Vagina (tissue), 2 donors: ENCODE data around the gene MYL12A. TPM values are rescaled to one million over a fixed set of nuclear protein-coding genes. Genes with fewer than 3 reads are reported as not detected.

Experiments
- DNase-seq, 2 donors: peaks; one replicate each; pipeline ENCODE4 v3.0.0-alpha.2; 2017; ENCODE audit errors: extremely low spot score in 2 of 2
- H3K27ac ChIP-seq: fragments of 200-600 bp; sonication (generic); one replicate; pipeline ENCODE4 v1.5.1; 2019
- H3K27me3 ChIP-seq: fragments of 200-600 bp; sonication (generic); one replicate; pipeline ENCODE4 v1.5.1; 2019
- H3K36me3 ChIP-seq, 2 donors: fragments of 200-600 bp; sonication (generic); one replicate each; pipeline ENCODE4 v1.5.1; 2017 to 2019
- H3K4me1 ChIP-seq: fragments of 200-600 bp; sonication (generic); one replicate; pipeline ENCODE4 v1.5.1; 2019
- H3K4me3 ChIP-seq, 2 donors: fragments of 200-600 bp; sonication (generic); 1 replicate in 1 of 2; 2 replicates in 1 of 2; pipeline ENCODE4 v1.5.1; 2016 to 2019
- H3K9me3 ChIP-seq: fragments of 200-600 bp; sonication (generic); one replicate; pipeline ENCODE4 v1.5.1; 2019
- CTCF ChIP-seq, 3 experiments: fragments of 450-650 bp in 2 of 3; fragments of 200-600 bp in 1 of 3; sonication (generic) in 1 of 3; IDR thresholded peaks; one replicate each; pipeline ENCODE4 v1.5.1; 2017 to 2019; ENCODE audit warnings: antibody characterized with exemption in 3 of 3, mild to moderate bottlenecking in 2 of 3, moderate library complexity in 2 of 3
- POLR2A ChIP-seq, 2 donors: fragments of 450-650 bp; IDR thresholded peaks; one replicate each; pipeline ENCODE4 v1.6.1; 2017; ENCODE audit warnings: antibody characterized with exemption in 2 of 2, mild to moderate bottlenecking in 2 of 2, moderate library complexity in 2 of 2
- POLR2AphosphoS5 ChIP-seq, 2 donors: sonication (generic); formaldehyde crosslinking; IDR thresholded peaks; one replicate each; pipeline ENCODE4 v1.9.0; 2017; ENCODE audit warnings: antibody characterized with exemption in 2 of 2, mild to moderate bottlenecking in 2 of 2, low read depth in 1 of 2; ENCODE audit not compliant: insufficient read depth in 1 of 2
- intact Hi-C: fragments of 100-400 bp; cut with DNase I; formaldehyde crosslinking; loops from one replicate; pipeline ENCODE4 v1.15.1; 2023
- total RNA-seq: library from RNA; depleted of rRNA; stranded (reverse); fragments of >200 nt; gene quantifications from one replicate; pipeline ENCODE4 v1.2.3, GENCODE V29; 2016

MYL12A gene
- total RNA-seq, 1 donor from 2014 or later, result 193 TPM

GRCh38 chr18:3293196-3293951 lies 45.8 kb downstream of the MYL12A start:
- intact Hi-C loops, result no loop called here
- H3K4me3 ChIP-seq, result no peak overlapping the region
- TF ChIP-seq CTCF (IDR thresholded peaks at IDR 0.05) (no peak), POLR2AphosphoS5 (IDR thresholded peaks at IDR 0.05; ENCODE audit: insufficient read depth in 1 of 2, low read depth in 1 of 2) (no peak), POLR2A (IDR thresholded peaks at IDR 0.05) (no peak)
- H3K27me3 ChIP-seq, result no peaks in the 10 kb centered on the region
- no peak overlapping the region for H3K27ac ChIP-seq
- DNase-seq, result no peak
- H3K36me3 ChIP-seq, result no peaks in the 10 kb centered on the region
- no peaks in the 10 kb centered on the region for H3K9me3 ChIP-seq
- peaks cover 11% of the 10 kb centered on the region for H3K4me1 ChIP-seq

- intact Hi-C loops, result no loop called here
- H3K4me1 ChIP-seq, result peaks cover 11% of the 10 kb centered on the region
These were observed 47.0 kb downstream of the MYL12A start for GRCh38 chr18:3294435-3295080.

GRCh38 chr18:3297025-3297984 lies 49.7 kb downstream of the MYL12A start:
- intact Hi-C loops, result no loop called here
- Histone ChIP-seq H3K27me3 (no peaks in the 10 kb centered on the region), H3K9me3 (no peaks in the 10 kb centered on the region), H3K4me1 (peaks cover 11% of the 10 kb centered on the region), H3K4me3 (peak overlapping the region; percentile 44 to 46), H3K27ac (peak overlapping the region; percentile 16), H3K36me3 (no peaks in the 10 kb centered on the region)
- DNase-seq, result no peak
- TF ChIP-seq POLR2A (IDR thresholded peaks at IDR 0.05), result no peak
- peak in 1 of 3 experiments; percentile 16 for TF ChIP-seq CTCF (IDR thresholded peaks at IDR 0.05)
- peak; percentile 39 to 46 for TF ChIP-seq POLR2AphosphoS5 (IDR thresholded peaks at IDR 0.05; ENCODE audit: insufficient read depth in 1 of 2, low read depth in 1 of 2)

More at GRCh38 chr18:3294435-3295080, 47.0 kb downstream of the MYL12A start:
- Histone ChIP-seq H3K27ac (no peak overlapping the region), H3K9me3 (no peaks in the 10 kb centered on the region), H3K27me3 (no peaks in the 10 kb centered on the region), H3K36me3 (no peaks in the 10 kb centered on the region), H3K4me3 (no peak overlapping the region)
- TF ChIP-seq POLR2AphosphoS5 (IDR thresholded peaks at IDR 0.05; ENCODE audit: insufficient read depth in 1 of 2, low read depth in 1 of 2), result no peak
- no peak for TF ChIP-seq POLR2A (IDR thresholded peaks at IDR 0.05)
- no peak for TF ChIP-seq CTCF (IDR thresholded peaks at IDR 0.05)
- DNase-seq, result no peak

- DNase-seq, result peak in 1 of 2 donors; percentile 70
- intact Hi-C loops, result no loop called here
- no peaks in the 10 kb centered on the region for H3K27me3 ChIP-seq
- H3K4me1 ChIP-seq, result peaks cover 7% of the 10 kb centered on the region
- no peak overlapping the region for H3K4me3 ChIP-seq
- H3K36me3 ChIP-seq, result no peaks in the 10 kb centered on the region
- H3K9me3 ChIP-seq, result no peaks in the 10 kb centered on the region
- no peak overlapping the region for H3K27ac ChIP-seq
- TF ChIP-seq CTCF (IDR thresholded peaks at IDR 0.05), result no peak
- TF ChIP-seq POLR2A (IDR thresholded peaks at IDR 0.05), result no peak
- no peak for TF ChIP-seq POLR2AphosphoS5 (IDR thresholded peaks at IDR 0.05; ENCODE audit: insufficient read depth in 1 of 2, low read depth in 1 of 2)
These were observed 57.2 kb downstream of the MYL12A start for GRCh38 chr18:3304832-3305231.
